VCaP (cell line): ENCODE data around the gene TAPBPL.
"Not testable (repeated sequence)": the region's sequence is repeated elsewhere in the genome, so short reads cannot be mapped to it uniquely, and the experiment has no call there.

ENCODE experiments used
- H3K27ac ChIP-seq: fragments of 450-650 bp; 2 replicates; pipeline ENCODE4 v1.5.1; 2017
- CTCF ChIP-seq: fragments of 450-650 bp; conservative IDR thresholded peaks from 2 replicates; pipeline ENCODE4 v1.5.1; 2017; ENCODE audit warnings: mild to moderate bottlenecking, moderate library complexity

The TAPBPL gene

DNA sequence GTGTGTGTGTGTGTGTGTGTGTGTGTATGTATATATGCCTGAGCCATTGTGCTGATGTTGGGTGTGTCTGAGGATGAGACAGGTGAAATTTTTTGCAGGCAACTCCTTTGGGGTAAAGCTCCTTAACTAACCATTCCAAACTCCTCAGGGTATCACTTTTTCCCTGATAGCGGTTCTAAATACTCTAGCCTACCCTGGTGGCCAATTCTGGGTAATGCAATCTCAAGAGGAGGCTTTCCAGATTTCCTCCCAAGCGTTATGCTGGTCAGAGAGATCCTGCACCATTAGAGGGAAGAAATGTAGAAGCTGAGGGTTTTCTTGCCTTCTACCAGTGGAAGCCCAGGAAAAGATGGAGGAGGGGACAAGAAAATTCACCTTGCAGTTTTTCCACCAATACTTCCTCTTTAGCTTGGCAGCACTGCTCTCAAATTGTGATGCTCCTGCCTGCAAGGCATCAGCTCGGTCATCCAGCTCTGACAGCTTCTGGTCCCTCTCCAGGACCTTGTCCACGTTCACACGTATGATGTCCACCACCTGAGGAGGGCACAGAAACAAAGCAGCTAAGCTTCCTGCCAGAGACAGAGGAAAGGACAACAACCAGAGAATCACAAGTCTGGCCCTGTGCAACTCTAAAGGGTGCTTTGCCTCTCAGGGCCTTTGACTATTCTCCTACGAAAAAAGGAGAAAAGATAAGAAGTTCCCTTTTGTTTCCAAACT lies 13.8 kb downstream of the TAPBPL start:
- H3K27ac ChIP-seq, result no peak overlapping the region

GRCh38 chr12:6466184-6466573 lies 14.3 kb downstream of the TAPBPL start:
- H3K27ac ChIP-seq, result no peak overlapping the region
- TF ChIP-seq CTCF, result no peak

More for the DNA sequence above, 13.8 kb downstream of the TAPBPL start:
- TF ChIP-seq CTCF, result peak; percentile 92

DNA sequence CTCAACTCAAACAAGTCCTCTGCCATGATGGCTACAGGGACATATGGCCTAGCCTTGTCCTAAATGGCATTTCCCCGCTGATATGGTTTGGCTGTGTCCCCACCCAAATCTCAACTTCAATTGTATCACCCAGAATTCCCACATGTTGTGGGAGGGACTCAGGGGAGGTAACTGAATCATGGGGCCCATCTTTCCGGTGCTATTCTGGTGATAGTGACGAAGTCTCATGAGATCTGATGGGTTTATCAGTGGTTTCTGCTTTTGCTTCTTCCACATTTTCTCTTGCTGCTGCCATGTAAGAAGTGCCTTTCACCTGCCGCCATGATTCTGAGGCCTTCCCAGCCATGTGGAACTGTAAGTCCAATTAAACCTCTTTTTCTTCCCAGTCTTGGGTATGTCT lies 14.9 kb downstream of the TAPBPL start:
- not testable (repeated sequence) for H3K27ac ChIP-seq

DNA sequence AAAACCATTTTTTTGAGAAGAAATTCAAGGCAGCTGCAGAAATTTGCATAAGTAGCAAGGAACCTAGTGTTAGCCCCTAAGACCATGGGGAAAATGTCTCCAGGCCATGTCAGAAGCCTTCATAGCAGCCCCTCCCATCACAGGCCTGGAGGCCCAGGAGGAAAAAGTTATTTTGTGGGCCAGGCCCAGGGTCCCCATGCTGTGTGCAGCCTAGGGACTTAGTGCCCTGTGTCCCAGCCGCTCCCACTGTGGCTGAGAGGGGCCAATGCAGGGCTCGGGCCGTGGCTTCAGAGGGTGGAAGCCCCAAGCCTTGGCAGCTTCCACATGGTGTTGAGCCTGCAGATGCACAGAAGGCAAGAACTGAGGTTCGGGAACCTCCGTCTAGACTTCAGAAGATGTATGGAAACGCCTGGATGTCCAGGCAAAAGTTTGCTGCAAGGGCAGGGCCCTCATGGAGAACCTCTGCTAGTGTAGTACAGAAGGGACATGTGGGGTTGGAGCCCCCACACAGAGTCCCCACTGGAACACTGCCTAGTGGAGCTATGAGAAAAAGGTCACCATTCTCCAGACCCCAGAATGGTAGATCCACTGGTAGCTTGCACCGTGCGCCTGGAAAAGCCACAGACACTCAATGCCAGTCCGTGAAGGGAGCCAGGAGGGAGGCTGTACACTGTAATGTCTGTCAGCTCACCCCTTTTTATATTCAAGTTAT lies 15.9 kb downstream of the TAPBPL start:
- not testable (repeated sequence) for H3K27ac ChIP-seq

DNA sequence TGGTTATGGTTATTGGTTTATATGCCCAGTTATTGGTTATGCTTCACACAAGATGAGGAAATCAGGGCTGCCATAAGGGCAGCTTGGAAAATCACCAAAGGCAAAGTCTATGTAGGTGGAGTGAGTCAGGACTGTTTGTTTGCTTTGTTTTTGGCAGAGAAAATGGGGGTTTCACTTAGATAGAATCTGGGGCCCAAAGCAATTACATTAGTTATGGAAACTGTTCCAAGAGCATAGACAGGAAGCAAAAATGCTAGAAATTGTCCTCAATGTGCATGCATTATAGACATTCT lies 16.4 kb downstream of the TAPBPL start:
- no peak overlapping the region for H3K27ac ChIP-seq
- no peak for TF ChIP-seq CTCF

DNA sequence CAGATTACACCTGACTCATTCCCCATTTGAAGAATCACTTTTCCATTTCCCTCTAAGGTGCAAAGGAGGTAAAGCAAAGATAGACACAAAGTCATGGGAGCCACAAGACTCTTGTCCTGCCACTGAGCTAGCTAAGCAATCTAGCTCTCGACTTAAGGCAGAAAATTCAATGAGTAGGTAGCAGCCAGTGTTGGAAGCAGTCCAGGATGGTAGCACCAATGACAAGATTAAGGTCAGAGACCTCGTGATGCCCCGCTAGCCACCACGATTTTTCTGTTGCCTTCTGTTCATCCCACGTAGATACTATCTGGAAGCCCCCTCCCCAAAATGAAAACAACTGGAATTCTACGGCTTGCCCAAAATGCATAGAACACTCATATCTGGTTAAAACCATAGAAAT lies 17.2 kb downstream of the TAPBPL start:
- TF ChIP-seq CTCF, result no peak
- H3K27ac ChIP-seq, result no peak overlapping the region

DNA sequence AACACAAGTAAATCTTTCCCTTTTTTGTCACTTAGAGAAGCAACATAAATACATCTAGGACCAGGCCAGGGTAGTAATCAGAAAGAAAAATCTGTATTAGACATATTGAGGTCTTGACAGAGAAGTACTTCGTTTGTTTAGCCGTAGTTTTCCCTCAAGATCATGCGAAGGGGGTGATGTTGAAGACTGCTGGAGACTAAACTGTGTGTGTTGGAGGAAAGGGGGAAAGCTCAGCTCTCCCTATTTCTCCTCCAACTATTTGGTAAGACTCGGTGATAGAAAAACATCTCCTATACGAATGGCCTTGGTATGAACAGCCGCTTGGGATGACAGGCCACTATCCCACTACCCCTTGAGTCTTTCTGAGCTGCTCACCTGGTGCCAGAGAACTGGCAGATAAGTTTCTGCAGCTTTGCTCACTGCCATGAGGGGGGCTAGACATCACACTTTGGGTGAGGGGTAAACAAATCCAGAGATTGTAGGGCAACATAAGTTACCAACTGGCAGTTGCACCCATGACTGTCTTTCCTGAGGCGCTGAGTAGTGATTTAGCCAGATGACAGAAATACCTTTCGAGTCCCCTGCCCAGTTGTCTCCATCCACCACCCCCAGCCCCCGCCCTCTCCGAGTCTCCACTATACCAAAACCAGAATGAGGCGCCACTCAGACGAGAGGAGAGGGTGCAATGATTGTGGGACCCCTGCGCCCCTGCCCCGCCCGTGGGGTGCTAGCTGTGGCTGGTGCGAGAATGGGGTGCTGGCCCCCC lies 17.9 kb downstream of the TAPBPL start:
- 0 out of 2 replicates have a peak, but pooled peaks have one; percentile 4 for TF ChIP-seq CTCF
- H3K27ac ChIP-seq, result peak overlapping the region; percentile 74

- 0 out of 2 replicates have a peak, but pooled peaks have one; percentile 1 for TF ChIP-seq CTCF
- peak within 1 kb of the TSS; percentile 74 for H3K27ac ChIP-seq
These were observed 18.7 kb downstream of the TAPBPL start, which contains the start of gene VAMP1 for GRCh38 chr12:6470375-6471163. Gene VAMP1, minus strand, starts transcription at chr12:6470677. Its CDS starts 146 bp downstream, at chr12:6470531.
